Measurements from ENCODE around the gene ZP3.
"Not testable (repeated sequence)": the region's sequence is repeated elsewhere in the genome, so short reads cannot be mapped to it uniquely, and the experiment has no call there.

GRCh38 chr7:76464959-76465358, 40.2 kb downstream of the ZP3 start:
- TF ChIP-seq CTCF (IDR thresholded peaks at IDR 0.05); USF2 (IDR thresholded peaks at IDR 0.05; ENCODE audit: borderline replicate concordance, low read depth, low read length); RAD21 (IDR thresholded peaks at IDR 0.05; ENCODE audit: low read length); EP300 (IDR thresholded peaks at IDR 0.05; ENCODE audit: borderline replicate concordance in 1 of 2, low read depth in 1 of 2, low read length in 1 of 2); ELF1 (IDR thresholded peaks at IDR 0.05); MAX (IDR thresholded peaks at IDR 0.05; ENCODE audit: low read depth); FOXM1 (IDR thresholded peaks at IDR 0.05; ENCODE audit: low read depth); RFX5 (IDR thresholded peaks at IDR 0.05; ENCODE audit: low read length); IRF3 (IDR thresholded peaks at IDR 0.05; ENCODE audit: low read depth, low read length); REST (IDR thresholded peaks at IDR 0.05; ENCODE audit: low read depth, low read length); GABPA (IDR thresholded peaks at IDR 0.05; ENCODE audit: low read depth): not testable (repeated sequence)

Data from SK-N-SH (cell line).